Measurements from ENCODE around the gene ZNF467. TPM values are rescaled to one million over a fixed set of nuclear protein-coding genes. Genes with fewer than 3 reads are reported as not detected.

The ZNF467 gene
- total RNA-seq, 1 experiment from 2014 or later = 11.3 TPM

DNA sequence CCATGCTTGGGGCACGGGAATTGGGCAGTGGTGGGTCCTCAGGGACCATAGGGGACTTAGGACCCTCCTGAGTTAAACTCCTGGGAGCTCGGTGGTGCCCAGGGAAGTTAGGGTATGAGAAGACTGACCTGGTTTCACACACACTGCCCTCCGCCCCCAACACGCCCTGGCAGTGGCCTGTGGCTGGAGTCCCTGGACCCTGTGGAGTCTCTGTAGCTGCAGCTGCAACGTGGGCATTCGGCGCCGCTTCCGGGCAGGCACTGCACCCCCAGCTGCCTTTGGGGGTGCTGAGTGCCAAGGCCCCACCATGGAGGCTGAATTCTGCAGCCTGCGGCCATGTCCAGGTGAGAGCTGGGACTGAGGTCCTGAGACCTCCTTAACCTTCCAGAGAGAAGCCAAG lies 34.9 kb upstream of the ZNF467 start:
- H4K20me1 ChIP-seq (ENCODE audit: insufficient read depth) = no peaks in the 10 kb centered on the region
- no peak for ATAC-seq
- intact Hi-C loops (cut with micrococcal nuclease) = loop anchor here (5.0 kb wide), 1 partner anchor 239 kb away; no protein-coding TSS in a partner anchor

DNA sequence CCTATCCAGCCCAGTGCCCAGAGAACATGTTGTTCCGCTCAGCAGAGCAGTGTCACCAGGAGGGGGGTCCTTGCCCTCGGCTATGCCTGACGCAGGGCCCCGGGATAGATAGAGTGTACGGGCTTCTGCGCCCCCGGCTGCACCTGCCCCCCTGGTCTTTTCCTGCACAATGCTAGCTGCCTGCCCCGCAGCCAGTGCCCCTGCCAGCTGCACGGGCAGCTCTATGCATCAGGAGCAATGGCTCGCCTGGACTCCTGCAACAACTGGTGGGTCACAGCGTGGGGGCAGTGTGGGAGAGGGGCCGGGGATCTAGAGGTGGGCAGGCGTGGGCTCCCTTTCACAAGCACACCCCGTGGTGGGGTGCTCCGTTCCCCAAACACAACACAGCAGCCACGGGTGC lies 33.3 kb upstream of the ZNF467 start:
- Histone ChIP-seq H3K36me3 (ENCODE audit: control insufficient read depth in 1 of 2, insufficient read depth in 2 of 2, low read length in 2 of 2) (no peaks in the 10 kb centered on the region), H3K4me2 (ENCODE audit: low read length) (no peak overlapping the region), H4K20me1 (ENCODE audit: insufficient read depth) (no peaks in the 10 kb centered on the region), H3K9me2 (ENCODE audit: insufficient read depth) (no peaks in the 10 kb centered on the region), H3K4me3 (replicated peaks in 1 of 2; ENCODE audit: low read depth in 1 of 2, low read length in 2 of 2) (no peak overlapping the region), H3K9me3 (ENCODE audit: control insufficient read depth in 1 of 2, insufficient read depth in 1 of 2, low read depth in 1 of 2, low read length in 2 of 2) (no peaks in the 10 kb centered on the region), H3K27me3 (ENCODE audit: insufficient read depth, low read length) (no peaks in the 10 kb centered on the region), H3K4me1 (ENCODE audit: control insufficient read depth in 1 of 2, insufficient read depth in 2 of 2, low read length in 2 of 2) (no peaks in the 10 kb centered on the region), H3K27ac (ENCODE audit: low read depth, low read length) (no peak overlapping the region), H3K79me2 (ENCODE audit: insufficient read depth, low read length) (no peaks in the 10 kb centered on the region), H3K9ac (ENCODE audit: low read length) (no peak overlapping the region), H2AFZ (ENCODE audit: low read depth, low read length, poor library complexity, severe bottlenecking) (no peak overlapping the region)
- DNase-seq (ENCODE audit: low read depth, low spot score) = no peak
- ATAC-seq = no peak
- no TSS peak for BruUV-seq (replicated peaks)
- ChIA-PET POLR2A (no interaction called here), CTCF (interaction anchor here (1.1 to 3.3 kb wide), 8 partner anchors 10 to 144 kb away, joined by 3 to 12 read pairs (median 4); partner anchors contain the start of gene ZNF862), RAD21 (ENCODE audit: low non-redundant PET in 1 of 2, low total read pairs in 2 of 2, uncharacterized antibody in 2 of 2, unreplicated experiment in 2 of 2) (interaction anchor here in 1 of 2 experiments (0.9 kb wide), 1 partner anchor 144 kb away, joined by 3 read pairs; no protein-coding TSS in a partner anchor)
- intact Hi-C loops (cut with micrococcal nuclease) = loop anchor here (1.0 to 5.0 kb wide), 2 partner anchors 241 to 470 kb away; no protein-coding TSS in a partner anchor
- TF ChIP-seq, protein P1, sequence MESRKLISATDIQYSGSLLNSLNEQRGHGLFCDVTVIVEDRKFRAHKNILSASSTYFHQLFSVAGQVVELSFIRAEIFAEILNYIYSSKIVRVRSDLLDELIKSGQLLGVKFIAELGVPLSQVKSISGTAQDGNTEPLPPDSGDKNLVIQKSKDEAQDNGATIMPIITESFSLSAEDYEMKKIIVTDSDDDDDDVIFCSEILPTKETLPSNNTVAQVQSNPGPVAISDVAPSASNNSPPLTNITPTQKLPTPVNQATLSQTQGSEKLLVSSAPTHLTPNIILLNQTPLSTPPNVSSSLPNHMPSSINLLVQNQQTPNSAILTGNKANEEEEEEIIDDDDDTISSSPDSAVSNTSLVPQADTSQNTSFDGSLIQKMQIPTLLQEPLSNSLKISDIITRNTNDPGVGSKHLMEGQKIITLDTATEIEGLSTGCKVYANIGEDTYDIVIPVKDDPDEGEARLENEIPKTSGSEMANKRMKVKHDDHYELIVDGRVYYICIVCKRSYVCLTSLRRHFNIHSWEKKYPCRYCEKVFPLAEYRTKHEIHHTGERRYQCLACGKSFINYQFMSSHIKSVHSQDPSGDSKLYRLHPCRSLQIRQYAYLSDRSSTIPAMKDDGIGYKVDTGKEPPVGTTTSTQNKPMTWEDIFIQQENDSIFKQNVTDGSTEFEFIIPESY (IDR thresholded peaks at IDR 0.05; ENCODE audit: extremely low read depth, insufficient replicate concordance, low read length) = no peak
- no peak for TF ChIP-seq POLR2AphosphoS5 (IDR thresholded peaks at IDR 0.05; ENCODE audit: low read depth, low read length)
- no peak for TF ChIP-seq SP1 (IDR thresholded peaks at IDR 0.05; ENCODE audit: low read depth)
- no peak for TF ChIP-seq YY1 (IDR thresholded peaks at IDR 0.05; ENCODE audit: extremely low read depth, insufficient replicate concordance, low read depth, low read length)
- TF ChIP-seq, protein P2, sequence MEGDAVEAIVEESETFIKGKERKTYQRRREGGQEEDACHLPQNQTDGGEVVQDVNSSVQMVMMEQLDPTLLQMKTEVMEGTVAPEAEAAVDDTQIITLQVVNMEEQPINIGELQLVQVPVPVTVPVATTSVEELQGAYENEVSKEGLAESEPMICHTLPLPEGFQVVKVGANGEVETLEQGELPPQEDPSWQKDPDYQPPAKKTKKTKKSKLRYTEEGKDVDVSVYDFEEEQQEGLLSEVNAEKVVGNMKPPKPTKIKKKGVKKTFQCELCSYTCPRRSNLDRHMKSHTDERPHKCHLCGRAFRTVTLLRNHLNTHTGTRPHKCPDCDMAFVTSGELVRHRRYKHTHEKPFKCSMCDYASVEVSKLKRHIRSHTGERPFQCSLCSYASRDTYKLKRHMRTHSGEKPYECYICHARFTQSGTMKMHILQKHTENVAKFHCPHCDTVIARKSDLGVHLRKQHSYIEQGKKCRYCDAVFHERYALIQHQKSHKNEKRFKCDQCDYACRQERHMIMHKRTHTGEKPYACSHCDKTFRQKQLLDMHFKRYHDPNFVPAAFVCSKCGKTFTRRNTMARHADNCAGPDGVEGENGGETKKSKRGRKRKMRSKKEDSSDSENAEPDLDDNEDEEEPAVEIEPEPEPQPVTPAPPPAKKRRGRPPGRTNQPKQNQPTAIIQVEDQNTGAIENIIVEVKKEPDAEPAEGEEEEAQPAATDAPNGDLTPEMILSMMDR (IDR thresholded peaks at IDR 0.05 in 2 of 3, conservative IDR thresholded peaks at IDR 0.05 in 1 of 3; ENCODE audit: borderline replicate concordance in 1 of 3, insufficient read depth in 1 of 3, low read depth in 2 of 3, low read length in 2 of 3) = no peak
- no peak for TF ChIP-seq SIN3A (IDR thresholded peaks at IDR 0.05; ENCODE audit: low read depth)
- TF ChIP-seq, protein P3, sequence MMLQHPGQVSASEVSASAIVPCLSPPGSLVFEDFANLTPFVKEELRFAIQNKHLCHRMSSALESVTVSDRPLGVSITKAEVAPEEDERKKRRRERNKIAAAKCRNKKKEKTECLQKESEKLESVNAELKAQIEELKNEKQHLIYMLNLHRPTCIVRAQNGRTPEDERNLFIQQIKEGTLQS (IDR thresholded peaks at IDR 0.05) = no peak
- no peak for TF ChIP-seq CEBPB (IDR thresholded peaks at IDR 0.05; ENCODE audit: low read depth)
- TF ChIP-seq ZNF274 (IDR thresholded peaks at IDR 0.05; ENCODE audit: low read depth, low read length) = no peak
- no peak for TF ChIP-seq POLR2A (IDR thresholded peaks at IDR 0.05; ENCODE audit: borderline replicate concordance, extremely low read depth, insufficient read depth, insufficient read length)
- TF ChIP-seq EZH2 (IDR thresholded peaks at IDR 0.05) = no peak
- TF ChIP-seq EGR1 (IDR thresholded peaks at IDR 0.05; ENCODE audit: low read depth) = no peak
- no peak for TF ChIP-seq ZFX (IDR thresholded peaks at IDR 0.05)
- TF ChIP-seq RAD21 (IDR thresholded peaks at IDR 0.05; ENCODE audit: low read depth) = no peak
- no peak for TF ChIP-seq FOSL1 (IDR thresholded peaks at IDR 0.05; ENCODE audit: low read depth)

More for the DNA sequence above, 34.9 kb upstream of the ZNF467 start:
- ChIA-PET CTCF (interaction anchor here (3.3 kb wide), 1 partner anchor 41 kb away, joined by 12 read pairs; no protein-coding TSS in a partner anchor), POLR2A (no interaction called here), RAD21 (ENCODE audit: low non-redundant PET in 1 of 2, low total read pairs in 2 of 2, uncharacterized antibody in 2 of 2, unreplicated experiment in 2 of 2) (interaction anchor here in 1 of 2 experiments (0.7 kb wide), 1 partner anchor 22 kb away, joined by 3 read pairs; no protein-coding TSS in a partner anchor)
- no peak overlapping the region for H3K9ac ChIP-seq (ENCODE audit: low read length)
- H3K4me3 ChIP-seq (replicated peaks in 1 of 2; ENCODE audit: low read depth in 1 of 2, low read length in 2 of 2) = no peak overlapping the region
- H3K36me3 ChIP-seq (ENCODE audit: control insufficient read depth in 1 of 2, insufficient read depth in 2 of 2, low read length in 2 of 2) = no peaks in the 10 kb centered on the region
- H3K79me2 ChIP-seq (ENCODE audit: insufficient read depth, low read length) = no peaks in the 10 kb centered on the region
- H2AFZ ChIP-seq (ENCODE audit: low read depth, low read length, poor library complexity, severe bottlenecking) = no peak overlapping the region
- no peak for DNase-seq (ENCODE audit: low read depth, low spot score)
- H3K27me3 ChIP-seq (ENCODE audit: insufficient read depth, low read length) = no peaks in the 10 kb centered on the region
- no peaks in the 10 kb centered on the region for H3K4me1 ChIP-seq (ENCODE audit: control insufficient read depth in 1 of 2, insufficient read depth in 2 of 2, low read length in 2 of 2)
- no peaks in the 10 kb centered on the region for H3K9me3 ChIP-seq (ENCODE audit: control insufficient read depth in 1 of 2, insufficient read depth in 1 of 2, low read depth in 1 of 2, low read length in 2 of 2)
- H3K27ac ChIP-seq (ENCODE audit: low read depth, low read length) = no peak overlapping the region
- no peak overlapping the region for H3K4me2 ChIP-seq (ENCODE audit: low read length)
- no peaks in the 10 kb centered on the region for H3K9me2 ChIP-seq (ENCODE audit: insufficient read depth)
- BruUV-seq (replicated peaks) = no TSS peak
- TF ChIP-seq SP1 (IDR thresholded peaks at IDR 0.05; ENCODE audit: low read depth) (no peak), SIN3A (IDR thresholded peaks at IDR 0.05; ENCODE audit: low read depth) (no peak), RAD21 (IDR thresholded peaks at IDR 0.05; ENCODE audit: low read depth) (no peak), TCF7L2 (IDR thresholded peaks at IDR 0.05; ENCODE audit: borderline replicate concordance, extremely low read depth, insufficient read depth, insufficient read length) (no peak), POLR2A (IDR thresholded peaks at IDR 0.05; ENCODE audit: borderline replicate concordance, extremely low read depth, insufficient read depth, insufficient read length) (no peak), POLR2AphosphoS5 (IDR thresholded peaks at IDR 0.05; ENCODE audit: low read depth, low read length) (no peak)

All from HCT116 (cell line).